ENCODE data around the gene CADM1.

CADM1 gene

GRCh38 chr11:115271643-115272042 is 232.6 kb downstream of the CADM1 start:
- DNase-seq = no peak

GRCh38 chr11:115269191-115269950 is 234.8 kb downstream of the CADM1 start:
- DNase-seq = no peak

- DNase-seq = no peak
Observed at GRCh38 chr11:115267871-115268270, 236.3 kb downstream of the CADM1 start.

DNA sequence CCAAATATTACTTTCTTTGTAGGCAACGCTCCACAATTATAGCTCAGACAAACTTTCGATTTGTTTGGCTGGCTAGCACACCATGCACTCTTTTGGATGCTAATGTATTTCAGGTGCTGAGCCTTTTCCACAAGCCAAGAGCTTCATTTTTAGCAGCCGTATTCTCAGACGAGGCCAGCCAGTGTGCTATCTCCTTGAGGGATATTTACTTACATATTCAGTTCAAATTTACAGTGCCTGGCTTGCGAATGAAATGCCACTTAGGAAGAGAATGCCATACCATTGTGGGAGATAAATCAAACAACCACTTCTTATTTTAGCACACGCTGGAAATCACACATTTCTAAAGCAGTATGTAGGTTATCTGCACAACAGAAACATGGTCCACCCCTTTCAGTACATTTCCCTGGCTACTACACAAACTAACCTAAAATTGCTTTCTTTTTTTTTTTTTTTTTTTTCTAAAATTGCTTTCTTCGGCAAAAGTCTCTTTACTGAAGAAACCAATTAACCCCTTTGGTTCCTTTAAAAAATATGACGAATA is 236.9 kb downstream of the CADM1 start:
- DNase-seq = no peak

DNA sequence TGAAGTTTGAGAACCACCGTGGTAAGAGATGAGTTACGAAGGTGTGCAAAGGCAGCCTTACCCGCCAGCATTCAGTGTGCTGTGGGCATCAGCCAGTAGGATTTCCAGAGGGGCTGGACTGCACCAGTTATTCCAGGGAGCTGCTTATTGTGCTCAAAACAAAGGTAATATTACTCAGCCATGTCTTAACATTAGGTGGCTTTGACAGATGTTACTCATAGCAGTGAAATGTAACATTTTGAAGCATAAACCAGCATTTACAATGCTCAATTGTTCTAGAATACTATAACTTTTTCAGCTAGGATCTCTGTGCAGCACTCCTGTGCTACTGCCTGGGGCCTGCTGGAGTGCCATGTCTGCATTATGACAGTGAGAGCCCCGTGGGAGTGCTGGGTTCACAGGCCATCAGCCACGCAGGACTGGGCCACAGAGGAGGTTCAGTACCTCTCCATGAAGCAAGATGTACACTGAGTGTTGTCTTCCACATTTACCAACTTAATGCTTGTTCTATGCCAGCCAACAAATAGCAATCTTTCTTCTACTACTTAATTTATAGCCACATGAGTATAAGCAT is 238.1 kb downstream of the CADM1 start:
- DNase-seq = no peak

GRCh38 chr11:115263799-115264656 is 240.2 kb downstream of the CADM1 start:
- no peak for DNase-seq

DNA sequence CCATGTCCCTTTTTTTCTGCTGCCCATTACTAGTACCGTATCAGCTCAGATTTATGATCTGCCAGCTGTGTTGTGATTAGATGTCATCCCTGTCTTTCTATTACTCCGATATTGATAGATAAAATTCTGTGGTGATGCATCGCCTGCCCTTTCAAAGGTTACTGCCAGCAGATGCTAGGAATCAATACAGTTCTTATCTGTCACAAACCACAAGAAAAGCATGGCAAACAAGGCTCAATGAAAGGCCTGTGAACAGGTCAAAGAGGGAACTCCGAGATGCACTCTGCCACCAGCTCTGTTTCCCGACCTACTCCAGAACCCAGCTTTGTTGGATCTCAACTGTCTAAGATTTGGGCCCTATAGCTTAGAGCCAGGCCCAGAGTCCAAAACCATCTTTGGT is 246.0 kb downstream of the CADM1 start:
- no peak for DNase-seq

DNA sequence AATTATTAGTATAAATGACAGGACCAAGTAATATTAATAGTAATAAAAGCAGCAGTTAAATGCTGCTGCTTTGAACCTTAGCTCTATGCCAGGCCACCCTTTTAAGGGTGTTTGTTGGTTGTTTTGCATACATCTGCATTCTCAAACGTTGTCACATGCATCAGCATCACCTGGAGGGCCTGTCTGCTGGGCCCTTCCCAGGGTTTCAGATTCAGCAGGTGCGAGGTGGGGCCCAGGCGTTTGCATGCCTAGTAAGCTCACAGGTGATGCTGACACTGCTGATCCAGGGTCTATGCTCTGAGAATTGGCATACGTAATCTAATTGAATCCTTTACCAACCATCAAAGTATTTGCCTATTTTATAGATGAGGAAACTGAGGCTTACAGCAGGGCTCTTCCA is 246.5 kb downstream of the CADM1 start:
- DNase-seq = no peak

DNA sequence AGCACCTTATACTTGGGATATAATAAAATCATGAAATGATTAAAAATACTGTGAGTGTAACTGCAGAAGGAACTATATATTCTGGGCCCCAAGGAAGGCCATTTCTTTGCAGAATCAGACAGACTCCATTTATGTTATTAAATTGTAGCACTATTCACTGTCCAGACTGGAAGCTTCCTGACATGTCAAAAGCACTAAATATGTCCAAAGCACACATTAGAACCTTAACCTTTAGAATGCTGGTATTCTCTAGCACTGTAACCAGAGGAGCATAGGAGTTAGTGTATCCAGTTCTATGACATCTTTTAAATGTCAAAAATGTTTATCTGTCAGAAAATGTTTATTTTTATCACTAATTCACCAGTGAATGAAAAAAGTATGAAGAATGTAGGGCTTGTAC is 246.9 kb downstream of the CADM1 start:
- no peak for DNase-seq

DNA sequence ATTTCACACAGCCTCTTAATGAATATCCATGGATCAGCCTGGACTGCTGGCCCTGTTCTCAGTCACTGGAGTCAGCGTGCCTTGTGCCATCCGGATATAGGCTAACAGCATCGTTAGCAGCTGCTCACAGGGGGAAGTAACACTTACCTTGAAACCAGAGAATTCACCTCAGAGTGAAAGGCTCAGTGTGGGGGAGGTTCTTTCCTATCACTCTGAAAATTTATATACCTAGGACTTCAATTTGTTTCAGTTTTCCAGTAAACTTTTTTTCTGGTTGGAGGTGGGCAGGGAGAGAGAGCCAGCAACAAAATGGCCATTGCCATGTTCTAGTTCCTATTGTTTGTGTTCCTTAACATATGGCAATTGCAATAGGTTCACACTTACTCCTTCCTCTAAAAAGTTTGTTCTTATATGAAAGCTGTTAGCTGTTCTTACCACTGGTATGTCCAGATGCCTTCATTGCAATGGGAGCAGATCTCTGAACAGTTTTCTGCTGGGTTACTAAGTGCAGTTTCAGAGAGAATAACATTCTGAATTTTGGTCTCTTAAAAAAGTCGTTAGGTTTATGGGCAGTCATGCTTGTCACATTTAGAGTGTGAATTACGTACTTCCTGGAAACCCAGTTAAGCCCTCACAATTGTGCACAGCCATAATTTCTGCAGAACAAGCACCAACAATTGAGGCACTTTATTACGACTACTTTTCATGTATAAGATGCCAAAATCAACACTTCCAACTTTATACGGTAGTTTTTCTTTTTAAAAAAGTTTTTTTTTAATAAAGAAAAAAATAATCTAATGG is 247.6 kb downstream of the CADM1 start:
- no peak for DNase-seq

GRCh38 chr11:115255006-115255762 is 249.0 kb downstream of the CADM1 start:
- DNase-seq = no peak

- DNase-seq = no peak
Observed at GRCh38 chr11:115251126-115251525, 253.1 kb downstream of the CADM1 start.

DNA sequence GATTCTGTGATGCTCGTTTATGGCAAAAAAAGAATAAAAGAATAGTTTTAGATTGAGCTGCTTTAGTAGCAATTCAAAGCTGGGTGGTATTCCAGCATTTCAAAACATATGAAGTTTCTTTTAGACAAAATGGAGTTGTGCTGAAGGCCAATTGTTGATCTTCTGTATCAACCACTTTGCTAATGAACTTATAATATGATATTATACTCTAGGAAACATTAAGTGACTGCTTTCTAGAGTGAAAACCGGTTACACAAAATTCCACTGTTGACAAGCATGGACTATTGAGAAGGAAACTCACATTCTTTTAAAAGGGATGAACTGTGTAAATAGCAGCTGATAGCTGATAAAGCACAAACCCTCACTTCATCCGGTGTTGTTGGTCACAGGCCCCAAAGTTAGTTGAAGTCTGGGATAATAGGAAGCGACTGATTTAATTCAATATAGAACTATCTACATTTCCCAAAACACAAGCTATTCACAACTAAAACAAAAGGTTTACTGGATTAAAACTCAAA is 255.1 kb downstream of the CADM1 start:
- no peak for DNase-seq

DNA sequence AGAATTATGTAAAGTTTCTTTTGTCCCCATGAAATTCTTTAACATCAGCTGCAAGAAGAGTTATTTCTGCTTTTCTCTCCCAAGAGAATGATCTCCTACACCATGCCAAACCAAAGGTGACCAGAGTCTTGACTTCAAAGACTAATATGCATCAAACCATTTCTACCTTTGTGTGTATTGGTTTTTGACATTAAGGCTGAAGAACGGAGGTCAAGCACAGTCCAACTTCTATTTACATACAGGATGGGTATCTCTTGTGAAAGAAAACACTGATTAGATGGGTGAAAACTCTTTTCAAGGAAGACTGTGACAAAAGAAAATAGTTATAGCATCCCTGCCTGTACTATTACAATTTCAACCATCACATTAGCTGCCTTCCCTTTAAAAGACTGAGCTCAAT is 256.3 kb downstream of the CADM1 start:
- DNase-seq = no peak

GRCh38 chr11:115247361-115247760 is 256.9 kb downstream of the CADM1 start:
- DNase-seq = no peak

DNA sequence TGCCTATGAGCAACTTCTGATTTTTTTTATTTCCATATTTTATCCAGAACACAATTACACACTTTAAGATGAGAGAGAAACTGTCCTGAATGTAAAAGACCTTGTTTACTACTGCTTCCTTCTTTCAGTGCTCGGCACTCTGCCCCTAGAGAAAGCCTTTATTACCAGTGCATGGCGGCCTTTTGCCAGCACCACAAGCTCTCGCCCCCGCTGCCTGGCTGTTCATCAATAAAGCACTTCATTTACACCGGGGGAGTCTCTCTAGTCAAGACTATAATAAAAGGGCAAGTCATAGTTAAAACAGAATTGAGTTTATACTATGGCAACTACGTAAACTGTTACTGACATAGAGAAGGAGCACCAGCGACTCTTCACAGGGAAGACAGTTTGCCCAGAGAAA is 259.5 kb downstream of the CADM1 start:
- DNase-seq = no peak

GRCh38 chr11:115244296-115244695 is 259.9 kb downstream of the CADM1 start:
- DNase-seq = no peak

DNA sequence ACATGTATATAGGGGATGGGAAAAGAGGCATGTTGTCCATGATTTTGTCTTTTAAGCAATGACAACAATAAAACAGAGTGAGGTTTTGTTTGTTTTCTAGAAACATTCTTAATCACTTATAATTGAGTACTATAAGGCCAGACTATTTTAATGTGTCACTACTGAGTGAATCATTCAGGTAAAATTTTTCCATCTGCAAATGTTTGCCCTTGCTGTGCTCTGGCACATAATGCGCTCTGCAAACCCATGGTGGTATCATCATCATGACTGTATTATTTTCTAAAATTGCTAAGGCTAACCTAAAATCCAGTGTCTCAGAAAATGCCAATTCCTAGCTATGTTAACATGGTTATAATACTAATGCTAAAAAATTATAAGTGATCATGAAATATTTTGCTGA is 261.2 kb downstream of the CADM1 start:
- DNase-seq = no peak

GRCh38 chr11:115241899-115242298 is 262.3 kb downstream of the CADM1 start:
- DNase-seq = no peak

GRCh38 chr11:115238791-115239190 is 265.4 kb downstream of the CADM1 start:
- no peak for DNase-seq

GRCh38 chr11:115238086-115238485 is 266.1 kb downstream of the CADM1 start:
- DNase-seq = no peak

GRCh38 chr11:115237578-115237977 is 266.6 kb downstream of the CADM1 start:
- no peak for DNase-seq
